ENCODE data around the gene AUTS2. TPM values are rescaled to one million over a fixed set of nuclear protein-coding genes. Genes with fewer than 3 reads are reported as not detected.

AUTS2 gene
- total RNA-seq, 6 experiments from 2014 or later: 10.4 to 32.0 (median 19.3) TPM

GRCh38 chr7:69615685-69616084 is 17.4 kb downstream of the AUTS2 start:
- no peaks in the 10 kb centered on the region for H3K4me1 ChIP-seq
- no peak overlapping the region for H3K4me3 ChIP-seq
- no peaks in the 10 kb centered on the region for H3K36me3 ChIP-seq
- intact Hi-C loops (cut with DNase I): no loop called here
- no peaks in the 10 kb centered on the region for H3K9me3 ChIP-seq
- no peak overlapping the region for H3K27ac ChIP-seq
- WGBS (ENCODE audit: insufficient coverage, low coverage, low lambda C conversion rate, missing lambda C conversion rate): 71% methylated on average over 2 of the region's 2 CpGs
- H3K27me3 ChIP-seq: no peaks in the 10 kb centered on the region
- DNase-seq (no peak), ATAC-seq (no peak)
- TF ChIP-seq CTCF (IDR thresholded peaks at IDR 0.05): no peak
- TF ChIP-seq POLR2A (IDR thresholded peaks at IDR 0.05): no peak

GRCh38 chr7:69617364-69617763 is 19.1 kb downstream of the AUTS2 start:
- Histone ChIP-seq H3K4me3 (no peak overlapping the region), H3K36me3 (no peaks in the 10 kb centered on the region), H3K27ac (no peak overlapping the region), H3K9me3 (no peaks in the 10 kb centered on the region), H3K27me3 (no peaks in the 10 kb centered on the region), H3K4me1 (no peaks in the 10 kb centered on the region)
- no peak for TF ChIP-seq CTCF (IDR thresholded peaks at IDR 0.05)
- intact Hi-C loops (cut with DNase I): no loop called here
- WGBS (ENCODE audit: insufficient coverage, low coverage, low lambda C conversion rate, missing lambda C conversion rate): 84% methylated on average over 3 of the region's 5 CpGs
- DNase-seq (no peak), ATAC-seq (peak in 3 of 4 donors; percentile 12 to 61 (median 29))

- intact Hi-C loops (cut with DNase I): no loop called here
- ATAC-seq (no peak), DNase-seq (no peak)
- Histone ChIP-seq H3K27me3 (no peaks in the 10 kb centered on the region), H3K4me3 (no peak overlapping the region), H3K4me1 (no peaks in the 10 kb centered on the region), H3K36me3 (no peaks in the 10 kb centered on the region), H3K27ac (no peak overlapping the region), H3K9me3 (no peaks in the 10 kb centered on the region)
- TF ChIP-seq POLR2A (IDR thresholded peaks at IDR 0.05) (no peak), CTCF (IDR thresholded peaks at IDR 0.05) (no peak)
- 91% methylated on average over 1 of the region's 1 CpG for WGBS (ENCODE audit: insufficient coverage, low coverage, low lambda C conversion rate, missing lambda C conversion rate)
Measured at GRCh38 chr7:69619054-69619453, 20.8 kb downstream of the AUTS2 start.

- Histone ChIP-seq H3K4me3 (no peak overlapping the region), H3K4me1 (no peaks in the 10 kb centered on the region), H3K36me3 (no peaks in the 10 kb centered on the region), H3K27me3 (no peaks in the 10 kb centered on the region), H3K27ac (no peak overlapping the region), H3K9me3 (no peaks in the 10 kb centered on the region)
- TF ChIP-seq CTCF (IDR thresholded peaks at IDR 0.05) (no peak), POLR2A (IDR thresholded peaks at IDR 0.05) (no peak)
- ATAC-seq (no peak), DNase-seq (no peak)
- 91% methylated on average over 2 of the region's 2 CpGs for WGBS (ENCODE audit: insufficient coverage, low coverage, low lambda C conversion rate, missing lambda C conversion rate)
- intact Hi-C loops (cut with DNase I): no loop called here
Measured at GRCh38 chr7:69619635-69620034, 21.4 kb downstream of the AUTS2 start.

GRCh38 chr7:69620063-69620462 is 21.8 kb downstream of the AUTS2 start:
- H3K4me3 ChIP-seq: no peak overlapping the region
- H3K9me3 ChIP-seq: no peaks in the 10 kb centered on the region
- ATAC-seq (no peak), DNase-seq (no peak)
- no peaks in the 10 kb centered on the region for H3K36me3 ChIP-seq
- H3K4me1 ChIP-seq: no peaks in the 10 kb centered on the region
- intact Hi-C loops (cut with DNase I): no loop called here
- H3K27ac ChIP-seq: no peak overlapping the region
- 35% methylated on average over 4 of the region's 4 CpGs for WGBS (ENCODE audit: insufficient coverage, low coverage, low lambda C conversion rate, missing lambda C conversion rate)
- TF ChIP-seq POLR2A (IDR thresholded peaks at IDR 0.05) (no peak), CTCF (IDR thresholded peaks at IDR 0.05) (no peak)
- no peaks in the 10 kb centered on the region for H3K27me3 ChIP-seq
